HG03520 (cell line): Measurements from ENCODE around the gene DUS2.

Experiments used
- ATAC-seq: cut with Tn5 transposase; IDR thresholded peaks from one replicate; pipeline ENCODE4 v1.9.1; 2021; ENCODE audit warnings: mild to moderate bottlenecking, moderate library complexity; ENCODE audit not compliant: unreplicated experiment

DUS2 gene

GRCh38 chr16:68040506-68041288, 17.6 kb downstream of the DUS2 start:
- no peak for ATAC-seq

- ATAC-seq: no peak
Observed at GRCh38 chr16:68041783-68042182, 18.7 kb downstream of the DUS2 start.

- ATAC-seq: no peak
Observed at GRCh38 chr16:68046106-68046505, 23.0 kb downstream of the DUS2 start.

GRCh38 chr16:68047987-68048386, 24.9 kb downstream of the DUS2 start:
- ATAC-seq: no peak

- no peak for ATAC-seq
Observed at GRCh38 chr16:68049449-68049848, 26.4 kb downstream of the DUS2 start.

GRCh38 chr16:68055395-68055794, 32.3 kb downstream of the DUS2 start:
- no peak for ATAC-seq

GRCh38 chr16:68059804-68060203, 36.7 kb downstream of the DUS2 start:
- no peak for ATAC-seq

GRCh38 chr16:68061396-68061795, 38.3 kb downstream of the DUS2 start:
- ATAC-seq: no peak

GRCh38 chr16:68062910-68063393, 39.9 kb downstream of the DUS2 start:
- no peak for ATAC-seq

- no peak for ATAC-seq
Observed at GRCh38 chr16:68064791-68065365, 41.8 kb downstream of the DUS2 start.

- no peak for ATAC-seq
Observed at GRCh38 chr16:68065716-68066305, 42.7 kb downstream of the DUS2 start.

GRCh38 chr16:68066763-68067162, 43.7 kb downstream of the DUS2 start:
- no peak for ATAC-seq

GRCh38 chr16:68068926-68069325, 45.8 kb downstream of the DUS2 start:
- ATAC-seq: no peak

GRCh38 chr16:68069511-68070248, 46.6 kb downstream of the DUS2 start:
- ATAC-seq: no peak

GRCh38 chr16:68070249-68070730, 47.2 kb downstream of the DUS2 start:
- no peak for ATAC-seq

GRCh38 chr16:68070806-68071517, 47.9 kb downstream of the DUS2 start:
- no peak for ATAC-seq

- no peak for ATAC-seq
Observed at GRCh38 chr16:68071518-68071901, 48.4 kb downstream of the DUS2 start.

- ATAC-seq: no peak
Observed at GRCh38 chr16:68072038-68072695, 49.1 kb downstream of the DUS2 start.

- no peak for ATAC-seq
Observed at GRCh38 chr16:68073902-68074760, 51.0 kb downstream of the DUS2 start.
